HCT116 (cell line): ENCODE results near the gene GRIP1.

Source experiments
- CEBPB ChIP-seq: IDR thresholded peaks from 2 replicates; pipeline ENCODE4 v1.6.1; 2012; ENCODE audit warnings: low read depth
- CTCF ChIP-seq, 3 experiments: fragments of 200-600 bp in 1 of 3; sonication (generic) in 1 of 3; IDR thresholded peaks in 2 of 3; conservative IDR thresholded peaks in 1 of 3; 2 replicates each; pipeline ENCODE4 v1.5.1; 2012 to 2017; ENCODE audit warnings: low read depth in 2 of 3, low read length in 2 of 3, antibody characterized with exemption in 1 of 3, borderline replicate concordance in 1 of 3, control low read depth in 1 of 3, mild to moderate bottlenecking in 1 of 3, mixed read lengths in 1 of 3, mixed run types in 1 of 3, moderate library complexity in 1 of 3; ENCODE audit not compliant: insufficient read depth in 1 of 3
- EZH2 ChIP-seq: fragments of 200-600 bp; sonication (generic); IDR thresholded peaks from 2 replicates; pipeline ENCODE4 v1.6.1; 2017; ENCODE audit warnings: antibody characterized with exemption, mixed run types
- POLR2A ChIP-seq: IDR thresholded peaks from 2 replicates; pipeline ENCODE4 v1.7.0; 2011; ENCODE audit warnings: borderline replicate concordance; ENCODE audit not compliant: insufficient read depth, insufficient read length; ENCODE audit errors: extremely low read depth
- POLR2AphosphoS5 ChIP-seq: IDR thresholded peaks from 2 replicates; pipeline ENCODE4 v1.6.1; 2011; ENCODE audit warnings: mild to moderate bottlenecking, low read depth, low read length, moderate library complexity
- RAD21 ChIP-seq: IDR thresholded peaks from 2 replicates; pipeline ENCODE4 v1.6.1; 2012; ENCODE audit warnings: low read depth, mild to moderate bottlenecking
- SRF ChIP-seq: IDR thresholded peaks from 2 replicates; pipeline ENCODE4 v1.6.1; 2012; ENCODE audit warnings: low read depth
- YY1 ChIP-seq: IDR thresholded peaks from 2 replicates; pipeline ENCODE4 v1.6.1; 2011; ENCODE audit warnings: low read length, low read depth, moderate library complexity, mild to moderate bottlenecking; ENCODE audit not compliant: insufficient replicate concordance; ENCODE audit errors: extremely low read depth
- ZFX ChIP-seq: fragments of 450-650 bp; IDR thresholded peaks from 2 replicates; pipeline ENCODE4 v1.6.1; 2017
- ZNF274 ChIP-seq: fragments of 200-500 bp; sonication (Bioruptor generic); IDR thresholded peaks from 2 replicates; pipeline ENCODE4 v1.6.1; 2014; ENCODE audit warnings: mild to moderate bottlenecking, low read depth, low read length, inconsistent platforms

- no peak for TF ChIP-seq CTCF (IDR thresholded peaks at IDR 0.05 in 2 of 3, conservative IDR thresholded peaks at IDR 0.05 in 1 of 3; ENCODE audit: borderline replicate concordance in 1 of 3, insufficient read depth in 1 of 3, low read depth in 2 of 3, low read length in 2 of 3)
- TF ChIP-seq RAD21: no peak
- TF ChIP-seq EZH2: no peak
- no peak for TF ChIP-seq POLR2A
- TF ChIP-seq SRF: no peak
- no peak for TF ChIP-seq CEBPB
- no peak for TF ChIP-seq POLR2AphosphoS5
- TF ChIP-seq YY1: no peak
- no peak for TF ChIP-seq ZFX
- TF ChIP-seq ZNF274: no peak
These were observed 139.4 kb downstream of the GRIP1 start for GRCh38 chr12:66539431-66539830.
